ENCODE data around the gene FGFR2. TPM values are rescaled to one million over a fixed set of nuclear protein-coding genes. Genes with fewer than 3 reads are reported as not detected.

The FGFR2 gene
- total RNA-seq, 1 donor from 2014 or later, result 58.4 TPM

DNA sequence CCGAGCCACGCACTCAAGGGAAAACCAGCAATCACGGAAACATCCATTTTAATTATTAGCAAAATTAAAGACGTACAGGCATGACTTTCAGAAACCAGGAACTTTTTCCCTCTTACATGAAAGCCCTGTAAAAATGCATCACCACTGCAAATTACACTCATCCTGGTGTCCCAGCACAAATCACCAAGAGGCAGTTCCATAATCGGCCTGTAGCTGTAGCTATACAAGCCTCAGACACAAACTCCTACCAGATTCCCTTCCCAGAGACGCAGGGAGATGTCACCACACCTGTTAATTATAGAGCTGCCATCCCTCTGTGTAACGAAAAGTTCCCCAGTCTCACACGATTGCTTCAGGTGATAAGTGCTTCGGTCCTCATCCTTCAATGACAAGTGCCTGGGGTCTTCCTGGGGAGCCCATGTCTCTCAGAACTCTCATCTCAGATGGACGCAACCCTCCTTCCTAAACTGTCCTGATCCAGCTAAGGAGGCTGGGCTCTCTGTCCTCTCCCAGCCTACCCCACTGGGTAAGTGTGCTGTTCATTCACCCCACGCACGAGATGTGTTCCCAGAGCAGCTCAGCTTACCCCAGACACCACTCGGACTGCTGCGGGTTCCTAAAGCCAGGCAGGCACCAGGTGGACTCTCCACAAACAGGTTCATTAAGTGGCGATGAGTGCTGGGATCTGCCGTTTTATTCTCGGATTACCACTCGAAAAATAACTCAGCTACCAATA lies 5.9 kb downstream of the FGFR2 start:
- Mint-ChIP-seq H3K36me3 (ENCODE audit: low read depth) (peaks cover 17% of the 10 kb centered on the region), H3K27ac (ENCODE audit: unreplicated experiment) (no peak overlapping the region), H3K4me3 (peak overlapping the region; percentile 14), H3K9me3 (peaks cover 3% of the 10 kb centered on the region), H3K27me3 (ENCODE audit: low read depth) (peaks cover 26% of the 10 kb centered on the region), H3K4me1 (peaks cover 61% of the 10 kb centered on the region)
- DNase-seq (ENCODE audit: low read depth, low spot score), result no peak
- peak; percentile 46 for TF ChIP-seq CTCF (conservative IDR thresholded peaks at IDR 0.05)

DNA sequence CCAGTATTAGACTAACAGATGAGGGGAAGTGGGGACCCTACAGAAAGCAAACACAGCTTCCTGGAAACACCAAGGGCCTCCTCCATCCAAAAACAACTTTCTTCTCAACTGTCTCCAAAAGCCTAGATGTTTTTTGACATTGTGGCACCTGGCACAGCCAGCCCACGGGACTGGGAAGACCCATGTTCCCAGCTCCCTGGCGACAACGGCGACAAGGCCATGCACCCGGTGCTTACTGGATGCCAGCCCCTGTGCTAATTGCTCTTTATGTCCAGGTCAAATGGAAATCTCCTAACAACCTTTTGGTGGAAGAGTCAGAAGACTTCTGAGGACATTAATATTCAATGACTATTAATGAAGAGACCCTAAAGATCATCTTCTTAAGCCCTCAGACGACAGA lies 7.1 kb downstream of the FGFR2 start:
- H3K4me1 Mint-ChIP-seq, result peaks cover 53% of the 10 kb centered on the region
- peaks cover 23% of the 10 kb centered on the region for H3K36me3 Mint-ChIP-seq (ENCODE audit: low read depth)
- H3K4me3 Mint-ChIP-seq, result no peak overlapping the region
- no peak overlapping the region for H3K27ac Mint-ChIP-seq (ENCODE audit: unreplicated experiment)
- peaks cover 18% of the 10 kb centered on the region for H3K27me3 Mint-ChIP-seq (ENCODE audit: low read depth)
- no peak for DNase-seq (ENCODE audit: low read depth, low spot score)
- TF ChIP-seq CTCF (conservative IDR thresholded peaks at IDR 0.05), result no peak
- peaks cover 7% of the 10 kb centered on the region for H3K9me3 Mint-ChIP-seq

DNA sequence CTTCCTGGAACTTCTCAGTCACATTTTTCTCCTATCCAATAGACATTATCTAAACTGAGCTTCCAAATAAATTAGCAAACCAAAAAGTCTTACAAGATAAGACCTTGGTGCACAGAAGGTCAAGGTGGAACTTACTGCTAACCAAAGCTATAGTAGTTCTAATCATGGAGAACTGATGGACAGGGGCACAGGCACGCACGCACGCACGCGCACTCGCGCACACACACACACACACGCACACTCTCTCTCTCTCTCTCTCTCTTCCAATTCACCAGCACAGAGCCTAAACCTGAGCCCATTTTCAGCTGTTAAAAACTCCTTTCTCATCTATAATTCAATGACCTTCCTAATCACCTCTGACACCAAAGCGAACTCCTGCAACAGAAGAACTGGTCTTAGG lies 7.5 kb downstream of the FGFR2 start:
- DNase-seq (ENCODE audit: low read depth, low spot score), result no peak
- peaks cover 49% of the 10 kb centered on the region for H3K4me1 Mint-ChIP-seq
- H3K4me3 Mint-ChIP-seq, result no peak overlapping the region
- no peak for TF ChIP-seq CTCF (conservative IDR thresholded peaks at IDR 0.05)
- peaks cover 23% of the 10 kb centered on the region for H3K36me3 Mint-ChIP-seq (ENCODE audit: low read depth)
- H3K27ac Mint-ChIP-seq (ENCODE audit: unreplicated experiment), result no peak overlapping the region
- H3K27me3 Mint-ChIP-seq (ENCODE audit: low read depth), result peaks cover 14% of the 10 kb centered on the region
- H3K9me3 Mint-ChIP-seq, result peaks cover 7% of the 10 kb centered on the region

- Mint-ChIP-seq H3K27ac (ENCODE audit: unreplicated experiment) (no peak overlapping the region), H3K27me3 (ENCODE audit: low read depth) (peaks cover 3% of the 10 kb centered on the region), H3K9me3 (peaks cover 7% of the 10 kb centered on the region), H3K4me1 (peaks cover 37% of the 10 kb centered on the region), H3K36me3 (ENCODE audit: low read depth) (peaks cover 27% of the 10 kb centered on the region), H3K4me3 (no peak overlapping the region)
- TF ChIP-seq CTCF (conservative IDR thresholded peaks at IDR 0.05), result no peak
- DNase-seq (ENCODE audit: low read depth, low spot score), result no peak
Observed at GRCh38 chr10:121589553-121589952, 8.7 kb downstream of the FGFR2 start.

DNA sequence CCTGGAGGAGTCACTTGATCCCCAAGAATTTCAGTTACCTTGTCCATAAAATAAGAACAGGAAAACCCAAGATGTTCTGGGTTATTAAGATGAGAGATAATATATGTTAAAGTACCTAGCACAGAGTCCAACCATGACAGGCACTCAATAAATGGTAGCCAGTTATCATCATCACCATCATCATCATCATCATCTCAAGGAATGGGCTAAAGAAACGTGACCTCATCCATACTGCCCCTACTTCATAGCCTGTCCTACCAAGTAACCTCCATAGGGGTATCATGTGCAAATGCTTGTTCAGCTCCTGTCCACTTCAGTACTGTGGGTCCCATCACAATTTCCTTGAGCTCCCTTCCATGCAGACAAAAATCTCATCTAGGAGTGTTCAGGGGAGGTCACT lies 14.4 kb downstream of the FGFR2 start:
- Mint-ChIP-seq H3K36me3 (ENCODE audit: low read depth) (peaks cover 18% of the 10 kb centered on the region), H3K27me3 (ENCODE audit: low read depth) (no peaks in the 10 kb centered on the region), H3K9me3 (peaks cover 7% of the 10 kb centered on the region), H3K27ac (ENCODE audit: unreplicated experiment) (no peak overlapping the region), H3K4me1 (peaks cover 25% of the 10 kb centered on the region), H3K4me3 (no peak overlapping the region)
- no peak for TF ChIP-seq CTCF (conservative IDR thresholded peaks at IDR 0.05)
- DNase-seq (ENCODE audit: low read depth, low spot score), result no peak

Measured in neural crest cell (in vitro differentiated cells).